IMR-90 (cell line): ENCODE results near the gene L3MBTL3. TPM values are rescaled to one million over a fixed set of nuclear protein-coding genes. Genes with fewer than 3 reads are reported as not detected.
"Not testable (repeated sequence)": the region's sequence is repeated elsewhere in the genome, so short reads cannot be mapped to it uniquely, and the experiment has no call there.

Experiments used
- ATAC-seq: fragments of 200-7000 bp; cut with Tn5 transposase; 2 replicates; pipeline ENCODE4 v1.9.1; 2020; ENCODE audit warnings: low read depth, mild to moderate bottlenecking, moderate library complexity
- BruUV-seq: library from RNA; stranded (reverse); fragments of 400-500 nt; replicated peaks from 2 replicates; lab custom pipeline; 2021; lab: Mats Ljungman, UMichigan
- CTCF ChIA-PET: fragments of 300-600 bp; formaldehyde crosslinking; extraction: SDS; loops from one replicate; lab custom pipeline; 2021; ENCODE audit warnings: antibody characterized with exemption; lab: Yijun Ruan, JAX
- POLR2A ChIA-PET: fragments of 300-600 bp; sonication (Branson Sonifier 250); formaldehyde crosslinking; loops from one replicate; lab custom pipeline; 2022; ENCODE audit warnings: antibody characterized with exemption; ENCODE audit not compliant: unreplicated experiment; lab: Charles Lee
- DNase-seq: peaks from one replicate; pipeline ENCODE4 v3.0.0; 2013
- H2AFZ ChIP-seq: replicated peaks from 2 replicates; pipeline ENCODE3; 2013; ENCODE audit warnings: low read length, mild to moderate bottlenecking; ENCODE audit not compliant: poor library complexity
- H2AK5ac ChIP-seq: 2 replicates; pipeline ENCODE4 v1.6.1; 2013; ENCODE audit warnings: low read depth, low read length, inconsistent platforms
- H2AK9ac ChIP-seq: replicated peaks from 2 replicates; pipeline ENCODE3; 2013; ENCODE audit warnings: mild to moderate bottlenecking, low read depth, low read length, moderate library complexity; ENCODE audit not compliant: poor library complexity
- H2BK120ac ChIP-seq: 2 replicates; pipeline ENCODE4 v1.6.1; 2013; ENCODE audit warnings: low read depth, low read length, inconsistent platforms
- H2BK15ac ChIP-seq: 3 replicates; pipeline ENCODE4 v1.6.1; 2013; ENCODE audit warnings: low read depth, low read length, inconsistent platforms
- H2BK20ac ChIP-seq: 2 replicates; pipeline ENCODE4 v1.6.1; 2013; ENCODE audit warnings: low read depth, mild to moderate bottlenecking, inconsistent platforms, low read length, moderate library complexity
- H2BK5ac ChIP-seq: 2 replicates; pipeline ENCODE4 v1.6.1; 2013; ENCODE audit warnings: mild to moderate bottlenecking, low read depth, low read length, inconsistent platforms; ENCODE audit not compliant: poor library complexity, severe bottlenecking
- H3K14ac ChIP-seq: replicated peaks from 2 replicates; pipeline ENCODE4 v1.6.1; 2013; ENCODE audit warnings: low read depth, low read length, inconsistent platforms
- H3K18ac ChIP-seq: 2 replicates; pipeline ENCODE4 v1.6.1; 2013; ENCODE audit warnings: low read depth, low read length, control low read depth
- H3K23ac ChIP-seq: 2 replicates; pipeline ENCODE4 v1.6.1; 2013; ENCODE audit warnings: low read depth, low read length, inconsistent platforms
- H3K27ac ChIP-seq: 2 replicates; pipeline ENCODE4 v1.5.1; 2013; ENCODE audit warnings: mild to moderate bottlenecking, control low read depth, low read length; ENCODE audit not compliant: insufficient read depth
- H3K27me3 ChIP-seq: 2 replicates; pipeline ENCODE4 v1.6.1; 2013; ENCODE audit warnings: low read length; ENCODE audit not compliant: control insufficient read depth, insufficient read depth
- H3K36me3 ChIP-seq: 2 replicates; pipeline ENCODE4 v1.6.1; 2013; ENCODE audit warnings: low read length, mixed read lengths; ENCODE audit not compliant: control insufficient read depth, insufficient read depth
- H3K4ac ChIP-seq: 2 replicates; pipeline ENCODE4 v1.6.1; 2013; ENCODE audit warnings: low read depth, low read length, inconsistent platforms
- H3K4me1 ChIP-seq: 2 replicates; pipeline ENCODE4 v1.6.1; 2013; ENCODE audit warnings: low read length, mixed read lengths; ENCODE audit not compliant: control insufficient read depth, insufficient read depth
- H3K4me2 ChIP-seq: 2 replicates; pipeline ENCODE4 v1.6.1; 2013; ENCODE audit warnings: low read depth, mild to moderate bottlenecking, control low read depth, low read length, moderate library complexity
- H3K4me3 ChIP-seq: 2 replicates; pipeline ENCODE4 v1.5.1; 2013; ENCODE audit warnings: low read depth, mild to moderate bottlenecking, control low read depth, low read length, moderate library complexity; ENCODE audit not compliant: insufficient read depth
- H3K56ac ChIP-seq: 2 replicates; pipeline ENCODE4 v1.6.1; 2013; ENCODE audit warnings: low read length, inconsistent platforms; ENCODE audit not compliant: insufficient read depth; ENCODE audit errors: extremely low read depth
- H3K79me1 ChIP-seq, 2 experiments: 2 replicates each; pipeline ENCODE4 v1.6.1; 2013; ENCODE audit warnings: low read length in 2 of 2, inconsistent platforms in 1 of 2, low read depth in 1 of 2
- H3K9ac ChIP-seq: 2 replicates; pipeline ENCODE4 v1.6.1; 2013; ENCODE audit warnings: low read depth, low read length, control low read depth
- H3K9me1 ChIP-seq: 2 replicates; pipeline ENCODE4 v1.6.1; 2013; ENCODE audit warnings: low read length, inconsistent platforms; ENCODE audit not compliant: insufficient read depth
- H3K9me3 ChIP-seq: 2 replicates; pipeline ENCODE4 v1.6.1; 2013; ENCODE audit warnings: low read length; ENCODE audit not compliant: control insufficient read depth, insufficient read depth
- H4K20me1 ChIP-seq: 2 replicates; pipeline ENCODE4 v1.6.1; 2013; ENCODE audit warnings: low read length, inconsistent platforms; ENCODE audit not compliant: insufficient read depth
- H4K5ac ChIP-seq: 2 replicates; pipeline ENCODE4 v1.6.1; 2013; ENCODE audit warnings: mild to moderate bottlenecking, low read depth, low read length, control low read depth
- H4K8ac ChIP-seq, 2 experiments: 2 replicates each; pipeline ENCODE4 v1.6.1; 2013; ENCODE audit warnings: low read depth in 2 of 2, low read length in 2 of 2, control low read depth in 1 of 2, inconsistent platforms in 1 of 2
- H4K91ac ChIP-seq: 2 replicates; pipeline ENCODE4 v1.6.1; 2013; ENCODE audit warnings: low read depth, low read length, inconsistent platforms; ENCODE audit not compliant: insufficient read depth
- FOS ChIP-seq: fragments of 150-350 bp; IDR thresholded peaks from 2 replicates; pipeline ENCODE4 v1.6.1; 2016; ENCODE audit warnings: low read depth, low read length
- MXI1 ChIP-seq: IDR thresholded peaks from 2 replicates; pipeline ENCODE4 v1.6.1; 2012; ENCODE audit warnings: low read depth, mild to moderate bottlenecking, low read length, moderate library complexity, borderline replicate concordance
- POLR2A ChIP-seq: IDR thresholded peaks from 2 replicates; pipeline ENCODE4 v1.6.1; 2012; ENCODE audit warnings: mild to moderate bottlenecking, low read depth, low read length
- RCOR1 ChIP-seq: IDR thresholded peaks from 2 replicates; pipeline ENCODE4 v1.6.1; 2012; ENCODE audit warnings: mild to moderate bottlenecking, low read length, improper control_type of control experiment; ENCODE audit not compliant: insufficient replicate concordance
- SMC3 ChIP-seq: fragments of 150-350 bp; IDR thresholded peaks from 2 replicates; pipeline ENCODE4 v1.6.1; 2016; ENCODE audit warnings: low read depth, mild to moderate bottlenecking, antibody characterized with exemption, low read length, moderate library complexity
- WGBS, 2 experiments: methylation state at CpG; one replicate each; pipeline versions ENCODE4 v1.1.5 to v1.1.7; 2013; ENCODE audit warnings: missing lambda C conversion rate in 2 of 2; ENCODE audit not compliant: insufficient read length in 1 of 2; ENCODE audit errors: extremely low coverage in 2 of 2; 5-methylcytosine and 5-hydroxymethylcytosine counted together
- dilution Hi-C: fragments of 300-500 bp; cut with HindIII; formaldehyde crosslinking; loops from one replicate; pipeline ENCODE4 v1.14.3; 2018; ENCODE audit warnings: low sequenced_read_pairs; ENCODE audit not compliant: unreplicated experiment
- in situ Hi-C: fragments of 300-500 bp; cut with MboI; formaldehyde crosslinking; loops from 3 replicates; pipeline ENCODE4 v1.14.3; 2019; ENCODE audit warnings: low sequenced_read_pairs, inconsistent platforms, mixed read lengths
- intact Hi-C: fragments of 100-400 bp; cut with micrococcal nuclease; formaldehyde crosslinking; loops from 2 replicates; pipeline ENCODE4 v1.10.0; 2022
- polyA plus RNA-seq, 3 experiments: library from polyadenylated mRNA; depleted of rRNA; stranded (reverse); fragments of >200 nt; gene quantifications; 2 replicates each; pipeline ENCODE4 v1.2.3, GENCODE V29; 2012; ENCODE audit warnings: low replicate concordance in 1 of 3
- total RNA-seq: library from RNA; depleted of rRNA; stranded (reverse); fragments of >200 nt; gene quantifications from 2 replicates; pipeline ENCODE4 v1.2.3, GENCODE V29; 2012
- TF ChIP-seq, protein P1 (sequence below): conservative IDR thresholded peaks from 2 replicates; pipeline ENCODE4 v1.5.1; 2012; ENCODE audit warnings: mild to moderate bottlenecking, low read depth, low read length, improper control_type of control experiment

L3MBTL3 gene
- total and polyA plus RNA-seq, 2 of the 4 experiments (the other 2 are of a cell fraction) = 7.2 to 10.9 TPM

DNA sequence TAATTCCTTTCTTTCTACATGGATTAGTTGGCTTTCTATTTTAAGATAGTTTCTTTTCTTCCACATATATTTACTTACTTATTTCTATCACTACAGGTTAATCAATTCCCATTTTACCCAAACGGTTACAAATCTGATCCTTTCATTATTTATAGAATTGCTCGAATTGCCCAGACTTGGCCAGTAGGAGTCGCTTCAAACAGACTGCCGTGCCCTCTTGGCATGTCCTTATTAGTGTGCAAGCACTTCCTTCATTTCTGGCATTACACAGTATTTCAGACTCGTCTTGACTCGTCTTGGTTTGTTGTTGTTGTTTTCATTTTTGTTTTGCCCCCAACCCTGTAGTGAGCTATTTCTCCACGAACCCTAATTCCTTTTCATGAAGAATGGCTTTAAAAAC is 129.8 kb downstream of the L3MBTL3 start:
- H4K5ac ChIP-seq = no peak overlapping the region
- H3K4me1 ChIP-seq = no peaks in the 10 kb centered on the region
- no peak overlapping the region for H2AK9ac ChIP-seq
- H3K4me2 ChIP-seq = no peak overlapping the region
- no TSS peak for BruUV-seq
- ChIA-PET CTCF (no interaction called here), POLR2A (no interaction called here)
- H3K79me1 ChIP-seq = no peaks in the 10 kb centered on the region
- H3K27me3 ChIP-seq = no peaks in the 10 kb centered on the region
- H2BK15ac ChIP-seq = no peak overlapping the region
- H4K8ac ChIP-seq = no peak overlapping the region
- H3K36me3 ChIP-seq = 0 out of 2 replicates have a peak, but pooled peaks cover 1% of the 10 kb centered on the region
- no peaks in the 10 kb centered on the region; the same call in 1 of the 2 replicates for H3K9me1 ChIP-seq
- dilution Hi-C loops (no loop called here), intact Hi-C loops (no loop called here), in situ Hi-C loops (no loop called here)
- ATAC-seq = no peak
- H3K23ac ChIP-seq = no peak overlapping the region
- no peaks in the 10 kb centered on the region for H4K20me1 ChIP-seq
- no peak overlapping the region for H3K18ac ChIP-seq
- no peak overlapping the region for H3K4me3 ChIP-seq
- no peak overlapping the region for H2AK5ac ChIP-seq
- H3K9ac ChIP-seq = no peak overlapping the region
- no peak overlapping the region for H2BK5ac ChIP-seq
- no peak overlapping the region for H3K4ac ChIP-seq
- no peak for DNase-seq
- no peak overlapping the region for H3K14ac ChIP-seq
- TF ChIP-seq RCOR1 (no peak), SMC3 (no peak), FOS (no peak), POLR2A (no peak), MXI1 (no peak)
- TF ChIP-seq, protein P1, sequence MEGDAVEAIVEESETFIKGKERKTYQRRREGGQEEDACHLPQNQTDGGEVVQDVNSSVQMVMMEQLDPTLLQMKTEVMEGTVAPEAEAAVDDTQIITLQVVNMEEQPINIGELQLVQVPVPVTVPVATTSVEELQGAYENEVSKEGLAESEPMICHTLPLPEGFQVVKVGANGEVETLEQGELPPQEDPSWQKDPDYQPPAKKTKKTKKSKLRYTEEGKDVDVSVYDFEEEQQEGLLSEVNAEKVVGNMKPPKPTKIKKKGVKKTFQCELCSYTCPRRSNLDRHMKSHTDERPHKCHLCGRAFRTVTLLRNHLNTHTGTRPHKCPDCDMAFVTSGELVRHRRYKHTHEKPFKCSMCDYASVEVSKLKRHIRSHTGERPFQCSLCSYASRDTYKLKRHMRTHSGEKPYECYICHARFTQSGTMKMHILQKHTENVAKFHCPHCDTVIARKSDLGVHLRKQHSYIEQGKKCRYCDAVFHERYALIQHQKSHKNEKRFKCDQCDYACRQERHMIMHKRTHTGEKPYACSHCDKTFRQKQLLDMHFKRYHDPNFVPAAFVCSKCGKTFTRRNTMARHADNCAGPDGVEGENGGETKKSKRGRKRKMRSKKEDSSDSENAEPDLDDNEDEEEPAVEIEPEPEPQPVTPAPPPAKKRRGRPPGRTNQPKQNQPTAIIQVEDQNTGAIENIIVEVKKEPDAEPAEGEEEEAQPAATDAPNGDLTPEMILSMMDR = no peak; the same call in 1 of the 2 replicates
- H3K9me3 ChIP-seq = no peaks in the 10 kb centered on the region
- H3K56ac ChIP-seq = no peak overlapping the region
- no peak overlapping the region for H2BK120ac ChIP-seq
- WGBS, 2 experiments = 61 to 100% methylated on average over 1 to 3 of the region's 7 CpGs
- H2BK20ac ChIP-seq = no peak overlapping the region
- no peak overlapping the region for H2AFZ ChIP-seq
- H3K27ac ChIP-seq = no peak overlapping the region
- H4K91ac ChIP-seq = no peak overlapping the region

DNA sequence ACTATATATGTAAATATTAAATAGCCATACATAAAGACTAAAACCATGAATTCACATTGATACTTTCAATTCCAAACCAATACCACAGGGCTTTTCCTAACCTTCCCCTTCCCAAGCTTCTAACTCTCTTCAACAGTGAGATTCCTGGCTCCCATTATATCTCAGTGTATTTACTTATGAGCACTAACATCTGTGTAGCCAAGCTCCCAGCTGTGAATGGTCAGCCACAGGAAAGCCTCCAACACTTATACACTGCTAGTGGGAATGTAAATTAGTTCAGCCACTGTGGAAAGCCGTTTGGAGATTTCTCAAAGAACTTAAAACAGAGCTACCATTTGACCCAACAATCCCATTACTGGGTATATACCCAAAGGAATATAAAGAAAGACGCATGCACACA is 130.6 kb downstream of the L3MBTL3 start:
- H3K79me1 ChIP-seq, H3K4me3 ChIP-seq, H3K56ac ChIP-seq, H4K91ac ChIP-seq, BruUV-seq, H3K14ac ChIP-seq, H2BK120ac ChIP-seq, H3K36me3 ChIP-seq, H3K9me1 ChIP-seq, H3K9me3 ChIP-seq, H2AFZ ChIP-seq, H3K23ac ChIP-seq, H3K4me2 ChIP-seq, dilution Hi-C loops, CTCF ChIA-PET, H4K5ac ChIP-seq, H4K8ac ChIP-seq, in situ Hi-C loops, H3K27me3 ChIP-seq, intact Hi-C loops, H3K18ac ChIP-seq, H3K9ac ChIP-seq, H2AK5ac ChIP-seq, H3K4me1 ChIP-seq, POLR2A ChIA-PET, H4K20me1 ChIP-seq, H2BK5ac ChIP-seq, H2AK9ac ChIP-seq, H2BK20ac ChIP-seq, H3K4ac ChIP-seq, H2BK15ac ChIP-seq, DNase-seq, H3K27ac ChIP-seq: not testable (repeated sequence)
- peak; percentile 42; the same call in 1 of the 2 replicates for ATAC-seq
- no CpG with 5 or more reads among the region's 2 CpGs for WGBS, 2 experiments
